ENCODE data around the gene ZFYVE28.

The ZFYVE28 gene

DNA sequence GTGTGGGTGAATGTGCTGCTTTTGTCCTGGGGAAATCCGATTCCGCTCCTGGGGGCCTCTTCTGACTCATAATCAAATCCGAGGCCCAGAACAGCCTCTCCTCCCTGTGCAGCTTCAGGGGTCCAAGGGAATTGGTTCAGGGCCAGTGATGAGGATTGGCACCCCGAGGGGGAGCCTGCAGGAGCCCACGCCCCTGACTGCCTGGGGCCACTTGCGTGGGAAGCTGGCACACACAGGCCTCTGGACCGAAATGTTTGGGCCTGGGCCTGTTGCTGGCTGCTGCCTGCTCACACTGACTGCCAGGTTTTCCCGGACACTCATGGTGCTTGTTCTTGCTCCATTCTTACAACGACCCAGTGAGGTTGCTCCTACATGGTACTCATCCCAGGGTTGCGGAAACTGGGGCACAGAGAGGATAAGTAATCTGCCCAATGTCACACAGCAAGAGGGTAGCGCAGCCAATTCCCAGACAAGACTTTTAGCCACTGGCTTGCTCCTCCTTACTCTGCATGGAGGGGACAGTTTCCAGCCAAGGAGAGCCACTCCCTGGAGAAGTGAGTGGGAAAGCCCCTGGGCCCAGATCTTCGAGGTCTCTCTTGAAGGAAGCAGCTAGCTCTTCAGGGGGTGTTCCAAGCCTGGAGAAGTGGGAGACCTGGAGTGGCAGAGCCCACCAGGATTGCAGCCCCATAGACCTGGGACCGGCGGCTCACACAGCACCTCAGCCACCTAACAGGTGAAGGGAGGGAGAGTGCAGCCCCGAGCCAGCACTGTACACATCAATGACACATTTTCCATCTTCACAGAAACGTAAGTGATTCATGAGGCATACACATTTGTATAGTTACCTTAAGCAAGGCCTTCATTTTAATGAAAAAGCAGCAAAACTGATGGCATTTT lies 20.6 kb upstream of the ZFYVE28 start:
- no peak for TF ChIP-seq GATA2 (IDR thresholded peaks at IDR 0.05; ENCODE audit: low read depth, low read length)
- no peak for TF ChIP-seq GATA3 (IDR thresholded peaks at IDR 0.05; ENCODE audit: low read depth, low read length)

DNA sequence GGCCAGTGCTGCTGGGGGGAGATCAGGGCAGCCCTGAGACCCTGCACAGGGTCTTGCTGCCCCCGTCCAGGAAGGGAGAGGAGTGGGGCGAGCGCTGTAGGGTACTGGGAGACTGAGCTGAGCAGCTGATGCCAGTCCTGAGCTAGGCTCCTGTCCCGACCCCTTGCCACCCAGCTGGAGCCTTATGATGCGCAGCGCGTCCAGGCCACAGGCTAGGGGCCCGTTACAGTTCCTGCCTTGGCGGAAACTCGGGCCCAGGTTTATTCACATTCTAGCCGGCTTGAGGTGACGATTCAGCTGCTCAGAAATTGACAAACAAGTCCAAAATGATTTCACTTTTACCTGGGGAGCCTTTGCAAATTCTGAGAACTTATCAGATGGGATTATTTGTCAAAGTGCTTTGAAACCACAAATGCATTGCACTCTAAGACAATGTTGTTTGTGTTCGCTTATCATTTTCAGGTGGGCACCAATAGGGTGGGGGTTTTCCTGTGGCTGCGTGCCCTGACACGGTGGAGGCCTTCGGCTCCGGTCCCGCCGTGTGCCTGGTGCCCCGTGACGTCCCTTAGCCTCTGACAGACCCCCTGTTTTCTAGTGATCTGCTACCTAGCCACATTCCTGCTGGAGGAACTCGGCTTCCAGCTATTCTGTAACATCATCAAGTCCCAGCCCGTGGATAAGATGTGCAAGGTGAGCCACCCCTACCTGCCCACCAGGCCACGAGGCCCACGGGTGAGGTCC lies 19.2 kb upstream of the ZFYVE28 start:
- no peak for TF ChIP-seq GATA2 (IDR thresholded peaks at IDR 0.05; ENCODE audit: low read depth, low read length)
- no peak for TF ChIP-seq GATA3 (IDR thresholded peaks at IDR 0.05; ENCODE audit: low read depth, low read length)

DNA sequence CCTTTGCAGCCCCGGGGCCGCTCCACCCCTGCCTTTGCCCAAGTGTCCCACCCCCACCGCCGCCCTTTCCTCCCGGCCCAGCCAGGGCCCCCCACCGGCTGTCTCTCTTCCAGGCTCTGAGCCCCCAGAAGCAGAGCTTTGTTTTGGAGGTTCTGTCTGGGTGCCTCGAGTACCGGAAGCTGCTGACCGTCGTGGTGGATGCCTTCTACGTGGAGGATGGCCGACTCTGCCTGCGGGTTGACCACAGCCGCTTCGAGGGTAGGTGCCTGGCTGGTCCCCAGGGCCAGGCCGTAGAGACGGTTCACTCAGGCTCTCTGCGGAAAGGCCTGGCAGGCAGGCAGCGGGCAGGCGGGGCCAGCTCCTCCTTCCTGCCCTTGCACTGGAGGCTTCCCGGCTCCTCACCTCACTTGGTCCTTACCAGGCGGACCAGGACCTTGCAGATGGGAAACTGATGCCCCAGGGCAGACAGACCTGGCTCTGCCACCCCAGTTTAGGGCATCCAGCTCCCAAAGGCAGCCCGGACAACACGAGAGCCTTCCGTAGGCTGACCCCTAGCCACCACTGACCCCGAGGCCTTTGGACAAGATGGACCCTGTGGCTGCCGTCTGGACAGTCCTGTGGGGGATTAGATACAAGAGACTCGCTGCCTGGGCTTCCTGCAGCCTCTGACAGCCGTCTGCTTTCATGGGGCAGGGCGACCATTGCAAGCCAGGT lies 18.5 kb upstream of the ZFYVE28 start:
- TF ChIP-seq GATA2 (IDR thresholded peaks at IDR 0.05; ENCODE audit: low read depth, low read length) (no peak), GATA3 (IDR thresholded peaks at IDR 0.05; ENCODE audit: low read depth, low read length) (no peak)

DNA sequence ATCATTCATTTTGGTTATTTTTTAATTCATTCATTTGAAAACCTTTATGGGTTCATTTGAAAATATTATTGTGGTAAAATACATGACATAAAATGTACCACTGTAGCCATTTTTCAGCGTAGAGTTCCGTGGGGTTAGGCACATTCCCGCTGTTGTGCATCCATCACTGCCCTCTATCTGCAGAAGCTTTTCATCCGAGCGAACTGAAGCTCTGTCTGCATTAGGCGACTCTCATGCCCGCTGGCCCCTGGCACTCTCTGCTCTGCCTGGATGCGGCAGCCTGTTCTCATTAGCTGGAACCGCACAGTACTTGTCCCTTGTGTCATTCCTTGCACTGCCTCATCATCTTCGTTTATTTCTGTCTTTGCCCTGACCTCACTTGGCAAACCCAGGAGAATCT lies 17.9 kb upstream of the ZFYVE28 start:
- TF ChIP-seq GATA3 (IDR thresholded peaks at IDR 0.05; ENCODE audit: low read depth, low read length): no peak
- no peak for TF ChIP-seq GATA2 (IDR thresholded peaks at IDR 0.05; ENCODE audit: low read depth, low read length)

DNA sequence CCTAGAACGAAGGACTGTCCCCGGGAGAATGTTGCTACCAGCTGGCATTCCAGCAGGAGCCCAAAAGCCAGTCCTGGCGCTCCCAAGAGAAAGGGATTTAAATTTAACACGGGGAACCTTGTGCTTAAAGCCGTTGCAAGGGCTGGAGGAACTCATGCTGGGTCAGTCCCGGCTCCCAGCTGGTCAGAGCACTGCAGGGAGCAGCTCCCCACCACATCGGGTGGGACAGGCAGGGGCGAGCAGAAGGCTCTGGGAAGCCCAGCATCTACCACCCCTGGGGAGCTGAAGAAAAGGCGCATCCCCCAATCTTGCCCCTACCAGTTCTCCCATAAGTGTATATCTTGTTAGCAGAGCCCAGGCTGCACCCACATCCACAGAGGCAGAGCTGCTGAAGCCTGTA lies 16.0 kb upstream of the ZFYVE28 start:
- TF ChIP-seq GATA2 (IDR thresholded peaks at IDR 0.05; ENCODE audit: low read depth, low read length): no peak
- no peak for TF ChIP-seq GATA3 (IDR thresholded peaks at IDR 0.05; ENCODE audit: low read depth, low read length)

DNA sequence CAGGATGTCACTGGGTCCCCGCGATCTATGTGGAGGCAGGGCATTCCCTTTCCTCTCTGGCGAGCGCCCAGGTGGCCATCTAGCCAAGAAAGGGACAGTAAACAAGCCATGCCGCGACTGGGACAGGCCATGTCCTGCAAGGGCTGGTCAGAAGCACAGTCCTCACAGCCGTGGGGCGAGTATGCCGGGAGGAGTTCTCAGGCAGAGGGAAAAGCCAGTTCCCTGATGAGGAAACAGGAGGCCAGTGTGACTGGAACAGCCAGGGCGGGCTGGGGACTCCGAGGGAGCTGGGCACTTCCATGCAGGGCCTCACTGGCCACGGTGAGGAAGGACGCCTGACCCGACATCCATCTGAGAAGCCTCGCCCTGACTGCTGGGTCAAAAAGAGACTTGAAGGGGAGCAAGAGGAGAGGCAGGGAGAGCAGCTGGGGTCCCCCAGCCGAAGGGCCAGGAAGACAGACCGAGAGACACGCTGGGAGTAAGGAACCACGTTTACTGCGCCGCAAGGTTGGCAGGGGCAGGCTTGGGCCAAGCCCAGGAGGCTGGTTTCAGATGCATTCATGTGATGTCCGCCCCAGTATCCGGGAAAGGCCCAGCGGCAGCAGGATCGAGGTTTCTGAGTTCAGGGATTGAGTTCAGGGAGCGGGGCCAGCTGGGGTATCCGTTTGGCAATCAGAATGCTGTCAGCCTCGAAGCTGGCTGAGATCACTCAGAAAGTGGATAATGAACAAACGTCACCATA lies 15.3 kb upstream of the ZFYVE28 start:
- no peak for TF ChIP-seq GATA3 (IDR thresholded peaks at IDR 0.05; ENCODE audit: low read depth, low read length)
- no peak for TF ChIP-seq GATA2 (IDR thresholded peaks at IDR 0.05; ENCODE audit: low read depth, low read length)

DNA sequence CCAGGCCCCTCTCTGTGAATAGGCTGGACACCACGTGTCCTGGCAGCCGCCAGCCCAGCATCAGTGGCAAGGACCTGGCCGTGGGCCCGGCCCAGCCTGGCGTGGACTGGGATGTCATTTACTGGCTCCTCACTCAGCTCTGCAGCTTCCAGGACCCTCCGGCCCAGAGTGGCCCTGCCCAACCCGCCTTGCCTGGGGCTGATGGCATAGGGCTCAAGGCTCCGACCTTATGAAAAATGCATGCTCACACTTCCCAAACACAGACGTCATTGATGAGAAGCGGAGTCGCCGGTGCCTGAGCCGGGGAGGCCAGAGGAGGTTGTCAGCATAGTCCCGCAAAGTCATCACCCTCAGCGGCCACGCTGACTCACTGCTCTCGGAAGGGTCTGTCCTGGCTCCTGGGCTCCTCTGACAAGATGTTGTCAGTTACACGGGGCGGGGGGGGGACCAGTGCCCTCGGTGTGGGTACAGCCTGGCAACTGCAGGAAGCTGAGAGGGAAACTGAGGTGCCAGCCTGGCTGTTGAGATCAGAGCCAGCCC lies 14.6 kb upstream of the ZFYVE28 start:
- TF ChIP-seq GATA2 (IDR thresholded peaks at IDR 0.05; ENCODE audit: low read depth, low read length) (no peak), GATA3 (IDR thresholded peaks at IDR 0.05; ENCODE audit: low read depth, low read length) (no peak)

DNA sequence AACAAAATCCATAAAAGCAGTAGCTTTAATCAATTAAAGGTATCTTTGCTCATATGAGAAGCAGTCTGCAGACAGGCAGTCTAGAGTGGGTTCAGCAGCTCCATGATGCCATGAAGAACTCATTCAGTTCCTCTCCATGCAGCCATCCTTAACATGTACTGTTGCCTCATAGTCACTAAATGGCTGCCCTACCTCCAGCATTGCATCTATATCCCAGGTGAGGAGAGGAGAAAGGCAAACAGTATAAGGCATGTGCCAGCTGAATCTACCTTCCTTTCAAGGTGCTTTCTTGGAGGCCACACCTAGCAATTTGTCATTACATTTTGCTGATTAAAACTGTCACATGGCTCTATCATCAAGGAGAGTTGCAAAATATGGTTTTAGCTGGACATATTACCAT lies 13.6 kb upstream of the ZFYVE28 start:
- TF ChIP-seq GATA2 (IDR thresholded peaks at IDR 0.05; ENCODE audit: low read depth, low read length) (no peak), GATA3 (IDR thresholded peaks at IDR 0.05; ENCODE audit: low read depth, low read length) (no peak)

DNA sequence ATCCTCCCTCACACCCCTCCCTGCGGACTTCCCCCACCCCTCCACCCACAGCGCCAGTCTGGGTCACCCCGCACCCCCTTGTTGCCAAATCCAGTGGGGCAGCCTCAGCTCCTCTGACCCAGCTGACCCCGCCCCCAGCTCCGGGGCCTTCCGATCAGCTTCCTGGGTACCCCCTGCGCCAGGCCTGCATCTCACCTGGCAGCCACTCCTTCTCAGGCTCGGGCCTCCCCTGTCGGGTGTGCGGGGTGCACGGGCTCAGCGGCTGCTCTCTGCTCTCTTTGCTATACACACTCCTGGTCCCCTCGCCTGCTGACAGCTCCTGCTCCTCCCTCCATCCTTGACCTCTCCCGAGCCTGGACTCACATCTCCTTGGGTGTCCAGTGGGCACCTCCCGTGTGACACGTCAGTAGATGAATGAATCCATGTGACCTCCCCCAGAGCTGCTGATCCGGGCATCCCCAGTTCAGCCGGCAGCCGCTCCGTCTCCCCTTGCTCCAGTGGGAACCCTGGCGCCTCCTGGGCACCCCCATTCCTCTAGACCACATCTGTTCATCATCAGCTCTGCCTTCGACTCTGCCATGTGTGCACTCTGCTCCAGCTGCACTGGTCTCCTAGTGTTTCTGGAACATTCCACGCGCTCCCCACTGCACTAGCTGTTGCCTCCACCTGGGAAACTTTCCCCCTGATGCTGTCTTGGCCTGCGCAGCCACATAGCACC lies 10.2 kb upstream of the ZFYVE28 start:
- TF ChIP-seq GATA2 (IDR thresholded peaks at IDR 0.05; ENCODE audit: low read depth, low read length): no peak
- TF ChIP-seq GATA3 (IDR thresholded peaks at IDR 0.05; ENCODE audit: low read depth, low read length): no peak

DNA sequence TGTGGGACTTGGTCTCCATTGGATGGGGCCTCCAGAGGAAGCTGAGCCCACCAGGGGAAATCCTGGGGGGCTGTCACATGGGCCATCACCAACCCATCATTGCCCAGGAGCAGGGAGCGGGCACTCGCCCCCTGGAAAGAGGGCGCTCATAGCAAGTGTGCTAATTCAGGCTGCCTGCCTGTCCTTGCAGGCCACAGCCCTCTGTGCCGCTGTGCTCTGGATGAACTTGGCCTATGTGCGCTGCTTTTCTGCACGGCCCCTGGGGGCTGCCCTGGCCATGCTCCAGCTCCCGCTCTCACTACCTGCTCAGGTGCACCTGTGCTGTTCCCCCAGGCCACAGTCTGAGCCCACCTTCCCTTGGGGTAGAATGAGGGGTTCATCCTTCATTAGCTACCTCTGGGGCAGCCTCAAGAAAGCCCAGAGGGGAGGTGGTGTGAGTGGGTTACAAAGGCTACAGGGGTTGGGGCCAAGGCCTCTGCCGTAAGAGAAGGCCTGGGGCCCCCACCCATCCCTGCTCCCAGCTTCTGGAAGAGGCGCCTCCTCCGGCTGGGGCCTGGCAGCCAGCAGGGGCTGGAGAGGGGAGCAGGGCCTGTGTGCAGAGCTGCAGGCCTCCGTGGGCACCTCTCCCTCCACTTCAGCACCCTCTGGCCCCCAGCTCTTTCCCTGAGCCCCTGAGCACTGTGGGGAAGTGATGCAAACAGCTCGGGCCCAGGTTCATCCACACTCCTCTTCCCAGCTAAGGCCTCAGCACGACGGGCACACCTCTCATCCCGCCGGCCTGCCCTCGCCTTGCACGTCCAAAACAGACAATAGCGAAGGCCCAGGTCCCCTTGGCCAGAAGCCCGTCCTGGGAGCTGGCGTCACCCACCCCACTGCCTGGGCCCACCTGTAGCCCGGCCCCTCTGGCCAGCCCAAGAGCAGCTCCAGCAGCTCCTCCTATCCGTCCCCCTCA lies 9.2 kb upstream of the ZFYVE28 start:
- no peak for TF ChIP-seq GATA3 (IDR thresholded peaks at IDR 0.05; ENCODE audit: low read depth, low read length)
- TF ChIP-seq GATA2 (IDR thresholded peaks at IDR 0.05; ENCODE audit: low read depth, low read length): no peak

DNA sequence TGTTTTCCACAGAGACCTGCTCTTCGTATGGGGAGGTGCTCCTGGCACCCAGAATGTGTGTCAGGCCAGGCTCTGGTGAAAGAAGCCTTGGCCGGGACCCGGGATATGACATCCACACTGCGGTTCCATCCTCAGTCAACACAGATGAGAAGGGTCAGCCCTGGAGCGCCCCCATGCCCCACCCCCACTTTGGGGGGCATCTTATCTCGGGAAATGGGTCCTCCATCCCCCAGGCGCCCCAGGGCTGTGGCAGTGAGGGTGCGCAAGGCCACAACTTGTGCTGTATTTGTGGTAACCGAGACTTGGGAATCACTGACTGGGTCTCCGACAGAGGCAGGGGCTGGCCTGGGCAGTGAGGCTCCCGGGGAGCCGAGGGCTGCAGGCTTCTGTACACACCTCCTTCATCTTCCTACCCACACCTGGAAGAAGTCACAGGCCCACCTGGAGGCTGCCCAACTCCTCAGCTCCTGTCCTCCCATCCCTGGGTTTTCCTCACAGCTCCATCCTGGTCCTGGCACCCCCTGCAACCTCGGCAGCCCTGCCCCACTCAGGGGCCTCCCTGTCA lies 8.3 kb upstream of the ZFYVE28 start:
- TF ChIP-seq GATA3 (IDR thresholded peaks at IDR 0.05; ENCODE audit: low read depth, low read length) (no peak), GATA2 (IDR thresholded peaks at IDR 0.05; ENCODE audit: low read depth, low read length) (no peak)

DNA sequence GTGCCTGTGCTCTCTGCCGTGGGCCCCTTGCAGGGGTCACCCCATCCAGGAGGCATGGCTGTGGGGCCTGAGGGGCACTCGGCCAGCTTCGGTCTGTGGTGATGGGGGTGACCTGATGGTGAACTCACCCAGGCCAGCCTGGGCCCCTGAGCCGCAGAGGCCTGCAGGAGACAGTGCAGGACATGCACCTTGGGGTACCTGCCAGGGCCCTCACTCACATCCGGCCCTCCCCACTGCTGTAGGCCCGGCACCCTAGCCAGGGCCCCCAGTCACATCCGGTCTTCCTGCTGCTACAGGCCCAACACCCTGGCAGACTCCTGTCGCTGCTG lies 7.6 kb upstream of the ZFYVE28 start:
- TF ChIP-seq GATA3 (IDR thresholded peaks at IDR 0.05; ENCODE audit: low read depth, low read length): no peak
- TF ChIP-seq GATA2 (IDR thresholded peaks at IDR 0.05; ENCODE audit: low read depth, low read length): no peak

Data from SH-SY5Y (cell line).